HG03520 (cell line): ENCODE measurements around the gene PHF14.
"Not testable (repeated sequence)": the region's sequence is repeated elsewhere in the genome, so short reads cannot be mapped to it uniquely, and the experiment has no call there.

Experiments used
- ATAC-seq: cut with Tn5 transposase; IDR thresholded peaks from one replicate; pipeline ENCODE4 v1.9.1; 2021; ENCODE audit warnings: mild to moderate bottlenecking, moderate library complexity; ENCODE audit not compliant: unreplicated experiment

The PHF14 gene, protein sequence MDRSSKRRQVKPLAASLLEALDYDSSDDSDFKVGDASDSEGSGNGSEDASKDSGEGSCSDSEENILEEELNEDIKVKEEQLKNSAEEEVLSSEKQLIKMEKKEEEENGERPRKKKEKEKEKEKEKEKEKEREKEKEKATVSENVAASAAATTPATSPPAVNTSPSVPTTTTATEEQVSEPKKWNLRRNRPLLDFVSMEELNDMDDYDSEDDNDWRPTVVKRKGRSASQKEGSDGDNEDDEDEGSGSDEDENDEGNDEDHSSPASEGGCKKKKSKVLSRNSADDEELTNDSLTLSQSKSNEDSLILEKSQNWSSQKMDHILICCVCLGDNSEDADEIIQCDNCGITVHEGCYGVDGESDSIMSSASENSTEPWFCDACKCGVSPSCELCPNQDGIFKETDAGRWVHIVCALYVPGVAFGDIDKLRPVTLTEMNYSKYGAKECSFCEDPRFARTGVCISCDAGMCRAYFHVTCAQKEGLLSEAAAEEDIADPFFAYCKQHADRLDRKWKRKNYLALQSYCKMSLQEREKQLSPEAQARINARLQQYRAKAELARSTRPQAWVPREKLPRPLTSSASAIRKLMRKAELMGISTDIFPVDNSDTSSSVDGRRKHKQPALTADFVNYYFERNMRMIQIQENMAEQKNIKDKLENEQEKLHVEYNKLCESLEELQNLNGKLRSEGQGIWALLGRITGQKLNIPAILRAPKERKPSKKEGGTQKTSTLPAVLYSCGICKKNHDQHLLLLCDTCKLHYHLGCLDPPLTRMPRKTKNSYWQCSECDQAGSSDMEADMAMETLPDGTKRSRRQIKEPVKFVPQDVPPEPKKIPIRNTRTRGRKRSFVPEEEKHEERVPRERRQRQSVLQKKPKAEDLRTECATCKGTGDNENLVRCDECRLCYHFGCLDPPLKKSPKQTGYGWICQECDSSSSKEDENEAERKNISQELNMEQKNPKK

GRCh38 chr7:10973061-10973941, at the start of gene PHF14:
Gene PHF14, plus strand, starts transcription at chr7:10973872. Its CDS starts 452 bp downstream, at chr7:10974324.
- peak; percentile 95 for ATAC-seq

DNA sequence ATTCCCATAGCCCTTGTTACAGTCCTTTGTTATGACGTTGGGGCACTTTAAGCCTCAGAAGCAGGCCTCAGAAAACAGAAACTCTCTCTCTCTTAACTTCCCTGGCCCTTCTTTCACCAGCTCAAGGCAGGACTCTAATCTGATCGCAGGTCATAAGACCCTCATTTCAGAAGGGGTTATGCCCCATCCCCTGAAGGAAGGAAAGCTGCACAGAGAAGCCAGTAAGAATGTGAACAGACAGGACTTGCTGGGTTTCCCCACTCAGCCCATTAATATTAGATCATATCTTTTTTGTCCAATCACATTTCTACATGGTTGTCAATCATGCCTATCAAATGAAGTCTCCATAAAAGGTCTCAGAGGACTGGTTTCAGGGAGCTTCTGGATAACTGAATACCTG, 49.3 kb upstream of the PHF14 start:
- no peak for ATAC-seq

- ATAC-seq = not testable (repeated sequence)
These were observed 45.5 kb upstream of the PHF14 start for GRCh38 chr7:10928203-10928602.

GRCh38 chr7:10930551-10930950, 43.1 kb upstream of the PHF14 start:
- no peak for ATAC-seq

- no peak for ATAC-seq
These were observed 42.5 kb upstream of the PHF14 start for GRCh38 chr7:10931161-10931560.

DNA sequence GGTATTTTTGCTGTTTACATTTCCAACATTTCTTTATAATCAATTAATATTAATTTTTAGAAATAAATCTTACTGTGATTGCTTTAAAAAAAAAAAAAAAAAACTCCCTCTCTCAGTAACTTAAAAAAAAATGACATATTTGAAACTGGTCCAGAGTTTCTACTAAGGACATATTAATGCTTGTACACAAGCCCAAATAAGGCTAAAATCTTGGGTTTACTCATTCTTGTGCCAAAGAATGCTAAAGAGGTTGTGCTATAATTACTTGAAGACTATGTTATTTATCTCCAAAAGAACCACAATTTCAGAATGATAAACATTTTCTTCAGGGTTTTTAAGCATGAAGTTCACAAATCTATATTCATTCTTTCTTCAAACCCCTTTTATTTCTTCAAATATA, 39.4 kb upstream of the PHF14 start:
- ATAC-seq = no peak

DNA sequence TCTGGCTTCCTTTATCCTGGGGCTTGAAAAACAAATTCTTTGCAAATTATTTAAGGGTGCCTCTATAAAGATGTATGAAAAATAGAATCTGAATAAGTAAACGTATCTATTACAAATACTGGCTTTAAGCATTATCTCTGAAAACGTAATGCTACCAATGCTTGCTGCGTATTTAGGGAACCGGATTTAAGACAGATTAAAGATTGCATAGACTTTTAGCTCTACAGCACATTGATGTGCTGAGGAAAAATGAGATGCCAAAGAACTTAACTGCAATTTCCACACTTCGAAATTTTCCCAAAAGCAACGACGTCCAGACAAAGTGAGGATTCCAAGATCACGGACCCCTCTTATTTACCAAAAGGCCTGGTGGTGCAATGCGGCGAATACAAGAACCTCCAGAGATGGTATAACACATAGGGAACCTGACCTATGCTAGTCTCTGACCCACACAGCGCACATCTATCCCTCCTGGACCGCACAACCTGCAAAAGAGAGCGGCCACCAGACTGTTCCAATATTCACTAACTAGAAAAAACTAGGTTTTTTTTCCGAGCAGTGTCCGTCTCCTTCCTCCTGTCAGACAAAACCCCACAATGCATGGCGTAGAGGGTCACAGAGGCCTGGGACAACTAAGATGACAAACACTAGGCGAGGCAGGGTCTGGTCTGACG, 34.3 kb upstream of the PHF14 start:
- peak; percentile 2 for ATAC-seq

- ATAC-seq = peak; percentile 91
These were observed 33.6 kb upstream of the PHF14 start for GRCh38 chr7:10939911-10940703.

DNA sequence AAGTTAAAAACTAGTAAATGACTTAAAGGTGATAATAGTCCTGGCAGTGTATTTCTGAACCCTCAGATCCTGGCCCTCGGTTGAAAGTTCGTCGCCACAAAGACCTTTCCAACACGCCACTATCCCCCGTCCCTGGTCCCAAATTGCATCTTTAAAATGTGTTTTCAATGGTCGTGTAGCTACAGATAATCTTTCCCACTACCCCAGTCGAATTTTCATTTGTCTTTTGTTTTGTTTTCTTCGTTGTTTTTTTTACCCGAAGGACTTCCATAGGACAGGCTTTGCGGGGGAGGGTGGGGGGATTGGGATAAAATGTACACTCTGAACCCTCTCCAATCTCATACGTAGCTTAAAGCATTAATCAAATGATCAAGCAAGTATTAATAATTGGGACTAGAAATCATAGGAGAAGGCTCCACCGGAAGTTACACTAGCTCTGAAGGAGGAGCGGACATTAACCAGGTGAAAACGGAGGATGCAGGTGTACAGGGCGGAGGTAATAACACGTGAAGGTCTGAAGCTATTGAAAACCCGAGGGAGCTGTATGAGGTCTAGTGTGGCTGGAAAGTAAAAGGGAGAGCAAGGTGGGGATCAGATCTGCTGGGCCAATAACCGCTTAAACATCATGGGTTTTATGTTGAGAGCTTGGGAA, 32.8 kb upstream of the PHF14 start:
- no peak for ATAC-seq

DNA sequence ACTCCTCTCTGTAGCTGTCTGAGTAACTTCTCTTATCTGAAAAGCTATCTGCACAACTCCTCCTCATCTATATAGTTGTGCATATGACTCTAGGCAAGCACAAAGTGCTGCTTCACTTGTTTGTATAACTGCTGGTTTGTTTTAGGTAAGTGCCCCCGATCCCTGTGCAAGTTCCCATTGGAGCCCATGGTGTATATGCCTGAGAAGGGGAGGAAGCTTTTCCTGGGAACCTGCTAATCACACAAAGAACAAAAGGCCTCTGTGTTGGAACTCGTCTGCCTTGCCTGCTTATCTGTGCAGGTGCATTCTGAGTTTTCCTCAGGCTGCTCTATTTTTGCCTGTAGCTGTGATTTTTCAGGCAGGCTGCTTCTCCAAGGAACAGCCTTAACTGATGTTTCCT, 23.2 kb upstream of the PHF14 start:
- ATAC-seq = no peak

GRCh38 chr7:10950974-10951578, 22.6 kb upstream of the PHF14 start:
- not testable (repeated sequence) for ATAC-seq

DNA sequence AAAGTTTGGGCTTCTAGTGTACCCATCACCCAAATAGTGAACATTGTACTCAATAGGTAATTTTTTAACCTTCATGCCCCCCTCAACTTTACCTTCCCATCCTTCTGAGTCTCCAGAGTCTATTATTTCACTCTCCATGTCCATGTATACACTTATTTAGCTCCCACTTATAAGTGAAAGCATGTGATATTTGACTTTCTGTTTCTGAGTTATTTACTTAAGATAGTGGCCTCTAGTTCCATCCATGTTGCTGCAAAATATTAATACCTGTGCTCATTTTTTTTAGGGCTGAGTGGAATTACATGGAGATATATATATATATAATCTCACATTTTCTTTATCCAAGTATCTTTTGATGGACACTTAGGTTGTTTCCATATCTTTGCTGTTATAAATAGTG, 21.1 kb upstream of the PHF14 start:
- ATAC-seq = no peak

DNA sequence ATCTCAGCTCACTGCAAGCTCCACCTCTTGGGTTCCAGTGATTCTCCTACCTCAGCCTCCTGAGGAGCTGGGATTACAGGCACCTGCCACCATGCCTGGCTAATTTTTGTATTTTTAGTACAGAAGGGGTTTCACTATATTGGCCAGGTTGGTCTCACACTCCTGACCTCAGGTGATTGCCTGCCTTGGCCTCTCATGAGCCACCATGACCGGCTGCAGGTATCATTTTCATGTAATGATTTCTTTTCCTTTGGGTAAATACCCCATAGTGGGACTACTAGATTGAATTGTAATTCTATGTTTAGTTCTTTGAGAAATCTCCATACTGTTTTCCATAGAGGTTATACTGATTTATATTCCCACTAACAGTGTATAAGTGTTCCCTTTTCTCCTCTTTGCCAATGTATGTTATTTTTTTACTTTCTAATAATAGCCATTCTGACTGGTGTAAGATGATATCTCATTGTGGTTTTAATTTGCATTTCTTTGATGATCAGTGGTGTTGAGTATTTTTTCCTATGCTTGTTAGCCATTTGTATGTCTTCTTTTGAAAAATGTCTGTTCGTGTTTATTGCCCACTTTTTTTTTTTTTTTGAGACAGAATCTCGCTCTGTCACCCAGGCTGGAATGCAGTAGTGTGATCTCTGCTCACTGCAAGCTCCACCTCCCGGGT, 20.5 kb upstream of the PHF14 start:
- not testable (repeated sequence) for ATAC-seq

GRCh38 chr7:10956528-10956927, 17.1 kb upstream of the PHF14 start:
- no peak for ATAC-seq

GRCh38 chr7:10960242-10960641, 13.4 kb upstream of the PHF14 start:
- ATAC-seq = not testable (repeated sequence)

DNA sequence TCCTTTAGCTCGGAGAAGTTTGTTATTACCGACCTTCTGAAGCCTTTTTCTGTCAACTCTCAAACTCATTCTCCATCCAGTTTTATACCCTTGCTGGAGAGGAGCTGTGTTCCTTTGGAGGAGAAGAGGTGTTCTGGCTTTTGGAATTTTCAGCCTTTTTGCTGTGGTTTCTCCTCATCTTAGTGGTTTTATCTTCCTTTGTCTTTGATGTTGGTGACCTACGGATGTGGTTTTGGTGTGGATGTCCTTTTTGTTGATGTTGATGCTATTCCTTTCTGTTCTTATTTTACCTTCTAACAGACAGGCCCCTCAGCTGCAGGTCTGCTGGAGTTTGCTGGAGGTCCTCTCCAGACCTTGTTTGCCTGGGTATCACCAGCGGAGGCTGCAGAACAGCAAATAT, 8.7 kb upstream of the PHF14 start:
- ATAC-seq = not testable (repeated sequence)

GRCh38 chr7:10972174-10972573, 1.5 kb upstream of the PHF14 start:
- no peak for ATAC-seq
